GM21737 (cell line): ENCODE data around the gene TROAP.
"Not testable (repeated sequence)": the region's sequence is repeated elsewhere in the genome, so short reads cannot be mapped to it uniquely, and the experiment has no call there.

Experiments
- ATAC-seq: cut with Tn5 transposase; IDR thresholded peaks from one replicate; pipeline ENCODE4 v1.9.1; 2021; ENCODE audit warnings: mild to moderate bottlenecking, moderate library complexity; ENCODE audit not compliant: unreplicated experiment

TROAP gene

DNA sequence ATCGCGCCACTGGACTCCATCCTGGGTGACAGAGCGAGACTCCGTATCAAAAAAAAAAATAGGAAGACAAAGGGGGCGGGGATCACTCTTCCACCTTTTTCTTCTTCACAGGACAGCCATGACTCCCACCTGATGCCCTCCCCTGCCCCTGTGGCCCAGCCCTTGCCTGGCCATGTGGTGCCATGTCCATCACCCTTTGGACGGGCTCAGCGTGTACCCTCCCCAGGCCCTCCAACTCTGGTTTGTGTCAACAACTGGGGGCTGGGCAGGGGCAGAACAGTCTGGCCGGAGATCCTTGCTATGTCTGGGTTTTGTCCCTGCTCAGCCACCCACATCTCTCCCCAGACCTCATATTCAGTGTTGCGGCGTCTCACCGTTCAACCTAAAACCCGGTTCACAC lies 5.8 kb downstream of the TROAP start:
- ATAC-seq = no peak

- ATAC-seq = no peak
These were observed 7.1 kb downstream of the TROAP start for GRCh38 chr12:49330032-49330619.

DNA sequence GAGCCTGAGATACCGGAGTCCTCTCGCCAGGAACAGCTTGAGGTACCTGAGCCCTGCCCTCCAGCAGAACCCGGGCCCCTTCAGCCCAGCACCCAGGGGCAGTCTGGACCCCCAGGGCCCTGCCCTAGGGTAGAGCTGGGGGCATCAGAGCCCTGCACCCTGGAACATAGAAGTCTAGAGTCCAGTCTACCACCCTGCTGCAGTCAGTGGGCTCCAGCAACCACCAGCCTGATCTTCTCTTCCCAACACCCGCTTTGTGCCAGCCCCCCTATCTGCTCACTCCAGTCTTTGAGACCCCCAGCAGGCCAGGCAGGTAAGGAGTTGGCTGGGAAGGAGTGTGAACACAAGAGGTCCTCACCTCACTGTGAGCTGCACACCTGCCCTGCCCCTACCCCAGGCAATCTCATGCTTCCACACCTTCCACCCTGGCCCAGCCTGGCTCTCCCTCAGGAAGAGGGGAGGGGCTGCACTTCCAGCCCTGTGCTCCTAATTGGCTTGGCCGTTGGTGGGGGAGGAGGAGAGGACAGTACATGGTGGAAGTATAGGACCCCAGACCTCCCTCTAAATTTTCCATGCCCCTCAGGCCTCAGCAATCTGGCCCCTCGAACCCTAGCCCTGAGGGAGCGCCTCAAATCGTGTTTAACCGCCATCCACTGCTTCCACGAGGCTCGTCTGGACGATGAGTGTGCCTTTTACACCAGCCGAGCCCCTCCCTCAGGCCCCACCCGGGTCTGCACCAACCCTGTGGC lies 7.8 kb downstream of the TROAP start:
- ATAC-seq = no peak

DNA sequence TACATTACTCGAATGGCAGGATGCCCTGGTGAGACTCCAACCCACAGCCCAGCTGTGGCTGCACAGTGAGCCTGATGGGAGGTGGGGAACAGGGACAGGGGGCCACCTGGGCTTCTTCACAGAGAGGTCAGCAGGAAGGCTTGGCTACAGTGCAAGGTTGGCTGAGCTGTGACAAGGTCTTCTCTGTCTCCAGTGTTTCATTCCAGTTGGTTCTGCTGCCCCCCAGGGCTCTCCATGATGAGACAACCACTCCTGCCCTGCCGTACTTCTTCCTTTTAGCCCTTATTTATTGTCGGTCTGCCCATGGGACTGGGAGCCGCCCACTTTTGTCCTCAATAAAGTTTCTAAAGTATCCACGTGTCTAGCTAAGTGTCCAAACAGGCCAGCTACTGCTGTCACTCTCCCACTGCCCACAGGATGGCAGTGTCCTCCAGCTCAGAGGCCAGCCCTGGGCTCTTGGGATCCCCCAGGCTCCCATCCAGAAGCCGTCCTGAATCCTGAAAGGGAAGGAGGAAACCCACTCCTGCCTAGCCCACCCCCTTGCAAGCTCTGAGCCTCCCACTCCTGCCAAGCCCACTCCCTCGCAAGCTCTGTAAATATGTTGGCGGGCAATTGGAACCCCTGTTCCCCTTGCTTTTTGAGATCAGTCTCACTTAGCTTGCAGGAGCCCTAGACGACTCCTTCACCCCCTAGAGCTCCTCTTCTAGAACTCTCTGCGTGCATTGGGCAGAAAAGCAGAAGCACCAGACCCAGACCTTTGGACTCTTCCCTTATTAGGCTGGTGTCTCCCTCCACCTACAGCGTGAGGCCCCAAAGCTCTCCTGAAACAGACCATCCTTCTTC lies 8.5 kb downstream of the TROAP start:
- ATAC-seq = no peak

- ATAC-seq = no peak
These were observed 9.4 kb downstream of the TROAP start for GRCh38 chr12:49332441-49332861.

- no peak for ATAC-seq
These were observed 9.9 kb downstream of the TROAP start for GRCh38 chr12:49332891-49333371.

- ATAC-seq = not testable (repeated sequence)
These were observed 10.7 kb downstream of the TROAP start for GRCh38 chr12:49333778-49334177.

DNA sequence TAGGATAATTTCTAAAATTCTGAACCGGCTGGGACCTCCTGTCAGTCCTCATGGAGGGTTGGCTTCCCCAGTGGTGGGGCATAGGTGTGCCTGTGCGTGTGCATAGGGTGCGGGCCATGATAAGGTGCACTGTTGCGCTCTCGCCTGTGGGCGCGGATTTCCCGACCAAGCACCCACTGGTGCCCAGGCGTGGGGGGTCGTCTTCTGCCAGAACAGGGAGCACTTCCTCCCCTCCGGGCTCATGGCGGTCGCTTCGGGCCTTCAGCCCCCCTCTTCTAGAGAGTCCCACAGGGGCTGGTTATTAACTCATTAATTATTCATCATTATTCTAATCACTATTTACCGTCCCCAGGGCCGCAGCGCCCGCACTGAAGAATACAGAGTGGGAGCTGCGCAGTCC lies 11.2 kb downstream of the TROAP start:
- ATAC-seq = no peak

GRCh38 chr12:49334681-49335080 lies 11.6 kb downstream of the TROAP start:
- no peak for ATAC-seq

- ATAC-seq = no peak
These were observed 12.3 kb downstream of the TROAP start for GRCh38 chr12:49335118-49335954.

DNA sequence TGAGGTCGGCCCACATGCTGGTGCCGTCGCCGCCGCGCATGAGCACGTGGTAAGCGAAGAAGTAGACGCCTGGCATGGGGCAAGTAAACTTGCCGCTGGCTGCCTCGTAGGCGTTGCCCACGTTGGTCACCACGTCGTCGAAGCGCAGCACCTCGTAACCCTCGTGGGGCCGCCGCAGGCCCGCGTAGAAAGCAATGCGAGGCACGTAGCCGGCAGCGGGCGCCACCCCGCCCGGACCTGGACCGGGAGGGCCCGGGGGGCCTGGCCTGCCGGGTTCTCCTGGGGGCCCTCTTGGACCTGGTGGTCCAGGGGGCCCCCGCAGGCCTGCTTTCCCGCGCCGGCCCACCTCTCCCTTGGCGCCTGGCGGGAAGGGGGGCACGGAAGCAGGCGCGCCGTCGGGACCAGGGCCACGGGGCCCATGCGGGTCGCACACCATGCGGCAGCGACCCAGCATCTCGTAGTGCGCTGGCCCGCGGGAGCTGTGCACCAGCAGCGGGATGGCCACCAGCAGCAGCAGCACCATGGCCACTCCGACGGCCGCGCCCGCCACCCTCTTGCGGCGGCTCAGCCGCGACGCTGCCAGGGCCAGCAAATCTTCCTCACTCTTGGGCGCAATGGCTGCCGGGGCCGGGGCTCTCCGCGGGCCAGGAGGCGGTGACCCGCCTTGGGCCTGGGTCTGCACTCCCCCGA lies 13.0 kb downstream of the TROAP start:
- ATAC-seq = no peak

DNA sequence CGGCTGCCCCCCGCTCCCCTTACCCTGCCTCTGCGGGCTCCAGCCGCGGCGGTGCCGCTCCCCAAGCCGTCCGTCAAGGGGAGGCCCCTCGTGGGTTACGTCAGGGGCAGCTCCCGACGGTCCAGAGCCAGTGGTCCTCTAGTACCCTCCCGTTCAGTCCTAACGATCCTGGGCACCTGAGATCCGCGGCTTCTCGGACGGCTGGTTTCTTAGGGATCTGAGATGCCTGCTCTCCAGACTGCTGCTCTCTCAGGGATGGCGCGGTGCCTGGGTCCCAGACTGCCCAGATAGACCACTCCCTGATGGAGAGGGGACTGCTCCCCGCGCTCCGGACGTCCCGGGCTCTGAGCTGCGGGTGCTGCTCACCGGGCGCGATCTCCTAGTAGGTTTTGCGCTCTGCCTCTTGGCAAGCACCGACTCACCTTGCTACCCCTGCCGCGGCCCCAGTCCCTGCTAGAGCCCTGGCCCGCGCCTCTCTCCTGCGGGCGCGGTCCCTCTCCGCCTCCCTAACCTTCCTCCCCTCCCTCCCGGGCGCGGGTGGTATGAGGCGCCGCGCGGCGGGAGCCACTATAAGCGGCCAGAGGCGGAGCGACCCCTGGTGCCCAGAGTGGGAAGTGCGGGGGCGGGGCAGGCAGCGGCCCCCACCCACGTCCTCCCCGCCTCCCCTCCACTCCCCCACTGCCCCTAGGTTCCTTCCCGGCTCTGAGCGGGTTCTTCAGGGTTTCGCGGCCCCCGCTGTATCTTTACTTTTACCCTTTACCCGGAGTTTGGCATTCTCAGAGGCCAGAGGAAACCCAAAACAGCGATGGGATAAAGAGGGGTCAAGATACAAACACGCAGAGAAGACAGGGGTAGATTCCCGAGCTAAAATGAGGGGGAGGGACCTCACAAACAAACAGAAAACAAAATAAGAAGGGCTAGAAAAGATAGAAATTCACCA lies 13.9 kb downstream of the TROAP start, which contains the start of gene C1QL4:
Gene C1QL4, minus strand, starts transcription at position 544 of the 940 bp plus-strand sequence. CDS start 711 bp downstream, outside the sequence.
- peak; percentile 59 for ATAC-seq

DNA sequence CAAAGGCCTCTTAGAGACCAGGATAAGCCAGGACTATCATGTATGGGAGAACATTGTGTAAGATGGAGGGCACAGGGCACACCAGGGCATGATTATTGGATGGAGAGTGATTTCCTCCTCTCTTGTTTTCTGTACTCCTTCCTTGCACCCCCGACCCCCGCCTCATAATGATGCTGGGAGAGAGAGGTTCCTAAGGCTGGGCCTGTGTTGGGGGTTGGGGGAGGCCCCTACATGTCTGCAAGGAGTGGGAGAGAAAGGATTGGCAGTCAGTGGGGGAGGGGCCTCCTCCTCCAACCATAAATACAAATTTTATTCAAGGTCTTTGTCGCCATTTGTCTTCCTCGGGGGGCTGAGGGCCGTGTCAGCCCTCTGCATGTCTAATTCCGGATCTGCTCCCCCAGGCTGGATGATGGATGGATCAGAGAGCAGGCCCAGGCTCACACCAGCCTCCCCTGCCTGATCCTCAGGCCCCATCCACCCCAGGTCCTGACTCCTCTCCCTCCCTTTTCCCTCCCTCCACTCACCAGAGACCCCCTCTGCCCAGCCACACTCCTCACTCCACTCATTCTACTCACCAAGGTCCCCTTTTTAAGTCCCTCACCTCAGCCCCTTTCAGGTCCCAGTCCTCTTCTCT lies 15.9 kb downstream of the TROAP start:
- ATAC-seq = no peak

DNA sequence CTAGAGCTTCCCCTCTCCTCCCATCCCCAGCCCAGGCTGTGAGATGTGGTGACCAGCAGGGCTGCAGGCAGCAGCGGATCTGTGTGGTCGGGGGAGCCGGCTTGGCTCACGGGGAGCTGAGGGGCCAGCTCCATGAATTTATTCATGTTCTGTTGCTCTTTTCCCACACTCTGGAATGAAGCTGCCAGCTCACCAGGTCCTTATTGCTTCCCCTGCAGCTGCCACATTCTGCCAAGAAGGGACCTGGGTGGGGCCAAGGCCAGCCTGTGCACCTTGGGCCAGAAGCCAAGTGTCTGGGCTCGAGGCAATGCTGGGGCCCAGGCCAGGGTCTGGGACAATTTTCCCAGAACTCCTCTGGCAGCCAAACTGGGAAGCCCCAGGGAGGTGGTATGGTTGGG lies 16.4 kb downstream of the TROAP start:
- ATAC-seq = no peak

- ATAC-seq = no peak
These were observed 17.2 kb downstream of the TROAP start for GRCh38 chr12:49340095-49340870.

DNA sequence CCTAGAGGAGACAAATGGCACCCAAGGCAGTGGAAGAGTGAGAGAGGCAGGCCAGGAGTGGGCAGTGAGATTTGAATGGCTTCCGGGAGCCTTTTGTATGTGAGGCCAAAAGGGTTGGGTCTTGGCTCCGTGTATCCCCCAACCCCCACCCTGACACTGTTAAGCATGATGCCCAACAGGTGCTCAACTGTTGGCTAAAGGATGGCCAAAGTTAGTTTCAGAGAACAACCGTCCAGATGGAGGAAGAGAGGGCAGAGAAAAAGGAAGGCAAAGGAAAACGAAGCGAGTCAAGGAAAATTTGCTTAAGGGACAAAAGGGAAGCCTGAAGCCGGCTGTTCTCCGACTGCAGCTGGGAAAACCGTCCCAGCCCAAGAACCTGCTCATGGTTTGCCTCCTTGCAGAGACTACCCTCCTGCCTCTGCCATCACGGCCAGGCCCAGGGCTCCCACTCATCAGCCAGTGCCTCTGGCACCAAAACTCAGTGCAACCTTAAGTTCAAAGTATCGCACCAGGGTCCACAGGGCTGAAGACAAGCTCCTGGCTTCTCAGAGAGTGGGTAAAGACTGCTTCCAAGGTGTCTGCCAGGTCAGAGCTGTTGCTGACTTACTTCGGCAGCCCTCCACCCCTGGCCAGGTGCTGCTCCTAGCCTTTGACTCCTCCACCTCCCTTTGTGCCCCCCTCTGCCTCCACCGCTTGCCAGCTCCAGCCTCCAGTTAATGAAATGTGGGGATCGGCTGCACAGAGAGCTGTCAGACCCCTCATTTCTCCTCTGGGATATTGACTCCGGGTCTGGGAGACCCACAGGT lies 18.1 kb downstream of the TROAP start:
- no peak for ATAC-seq

- ATAC-seq = no peak
These were observed 18.7 kb downstream of the TROAP start for GRCh38 chr12:49341777-49342065.
